Measurements from ENCODE around the gene MRPL12. TPM values are rescaled to one million over a fixed set of nuclear protein-coding genes. Genes with fewer than 3 reads are reported as not detected.
A peak's percentile ranks its signal among the peaks of the same experiment; 100 is the strongest.

Gene MRPL12
- total and polyA plus RNA-seq, 9 of the 15 experiments (the other 6 are each of a cell fraction or from before 2014, with no cell fraction given), result 0.94 to 338 (median 100) TPM

GRCh38 chr17:81703747-81704654, 834 bp downstream of the MRPL12 start:
- ChIA-PET CTCF (ENCODE audit: low intra/inter-chr PET ratio) (no interaction called here), POLR2A (interaction anchor here (0.7 to 4.7 kb wide), 11 partner anchors 9 to 481 kb away, joined by 3 to 54 read pairs (median 4); partner anchors contain the start of genes ALYREF, ANAPC11, ARL16 and CEP131)
- Histone ChIP-seq H2AFZ (ENCODE audit: low read depth, low read length) (0 out of 2 replicates have a peak overlapping the region, but pooled peaks have one; percentile 12), H3K27me3 (ENCODE audit: control insufficient read depth in 2 of 2, insufficient read depth in 2 of 2, low read length in 2 of 2) (no peaks in the 10 kb centered on the region), H3K4me1 (replicated peaks in 1 of 2; ENCODE audit: control insufficient read depth in 2 of 2, insufficient read depth in 2 of 2, low read length in 2 of 2) (peaks cover 14 to 70% of the 10 kb centered on the region in 2 experiments; a peak in 4 of 5 replicates), H3K4me2 (ENCODE audit: insufficient read depth, low read length) (peak overlapping the region; percentile 95), H4K20me1 (replicated peaks; ENCODE audit: control insufficient read depth, insufficient read depth, low read length) (peaks cover 13% of the 10 kb centered on the region), H3K9me1 (ENCODE audit: control insufficient read depth, insufficient read depth, low read length) (peaks cover 2% of the 10 kb centered on the region), H3K9me3 (replicated peaks; ENCODE audit: control insufficient read depth, insufficient read depth, low read depth, low read length) (no peaks in the 10 kb centered on the region), H3K36me3 (ENCODE audit: control insufficient read depth, insufficient read depth, low read length) (peaks cover 81% of the 10 kb centered on the region), H3K4me3 (peak overlapping the region; percentile 99), H3K79me2 (ENCODE audit: control insufficient read depth, insufficient read depth, low read length) (peaks cover 62% of the 10 kb centered on the region), H3K27ac (ENCODE audit: extremely low read depth, low read depth, low read length) (peak overlapping the region; percentile 90), H3K9ac (ENCODE audit: insufficient read depth in 1 of 2, low read depth in 2 of 2, low read length in 2 of 2) (peak overlapping the region; percentile 96 to 100)
- intact Hi-C loops (cut with micrococcal nuclease) (loop anchor here (5.0 kb wide), 1 partner anchor 37 kb away; the partner anchor contains the start of genes CCDC137 and OXLD1), in situ Hi-C loops (cut with MboI) (no loop called here)
- ATAC-seq, result no peak; the same call in 2 of the 3 replicates
- FAIRE-seq, result peak; percentile 23
- WGBS (ENCODE audit: insufficient coverage, low coverage, missing lambda C conversion rate), result 9% methylated on average over 26 of the region's 27 CpGs
- DNase-seq (ENCODE audit: extremely low read depth in 1 of 4, low spot score in 3 of 4), result peak in 2 of 4 experiments; percentile 31 to 34
- TSS peak; percentile 50 for BruUV-seq (replicated peaks)
- TF ChIP-seq ATF3 (IDR thresholded peaks at IDR 0.05) (no peak), ATF3 (CRISPR knock-in tag; conservative IDR thresholded peaks at IDR 0.05) (no peak), HMG20B (CRISPR knock-in tag; IDR thresholded peaks at IDR 0.05) (no peak), ZNF311 (CRISPR knock-in tag; IDR thresholded peaks at IDR 0.05) (no peak), E4F1 (CRISPR knock-in tag; IDR thresholded peaks at IDR 0.05; ENCODE audit: borderline replicate concordance) (no peak), FOXM1 (IDR thresholded peaks at IDR 0.05; ENCODE audit: low read depth) (no peak), FOXM1 (CRISPR knock-in tag; IDR thresholded peaks at IDR 0.05; ENCODE audit: low read depth) (0 out of 2 replicates have a peak, but pooled peaks have one; percentile 65), KLF13 (tag; IDR thresholded peaks at IDR 0.05; ENCODE audit: borderline replicate concordance, low read depth) (no peak), POLR2H (tag; IDR thresholded peaks at IDR 0.05; ENCODE audit: low read depth) (no peak), HOXB6 (CRISPR knock-in tag; IDR thresholded peaks at IDR 0.05; ENCODE audit: borderline replicate concordance) (0 out of 2 replicates have a peak, but pooled peaks have one; percentile 59), RERE (CRISPR knock-in tag; IDR thresholded peaks at IDR 0.05; ENCODE audit: borderline replicate concordance) (0 out of 2 replicates have a peak, but pooled peaks have one; percentile 11)
